HG03457 (cell line): ENCODE measurements around the gene SPOCK3.
A peak's percentile ranks its signal among the peaks of the same experiment; 100 is the strongest.
"Not testable (repeated sequence)": the region's sequence is repeated elsewhere in the genome, so short reads cannot be mapped to it uniquely, and the experiment has no call there.

Experiments used
- ATAC-seq: cut with Tn5 transposase; IDR thresholded peaks from one replicate; pipeline ENCODE4 v1.9.1; 2021; ENCODE audit warnings: moderate number of reproducible peaks; ENCODE audit not compliant: unreplicated experiment

SPOCK3 gene

DNA sequence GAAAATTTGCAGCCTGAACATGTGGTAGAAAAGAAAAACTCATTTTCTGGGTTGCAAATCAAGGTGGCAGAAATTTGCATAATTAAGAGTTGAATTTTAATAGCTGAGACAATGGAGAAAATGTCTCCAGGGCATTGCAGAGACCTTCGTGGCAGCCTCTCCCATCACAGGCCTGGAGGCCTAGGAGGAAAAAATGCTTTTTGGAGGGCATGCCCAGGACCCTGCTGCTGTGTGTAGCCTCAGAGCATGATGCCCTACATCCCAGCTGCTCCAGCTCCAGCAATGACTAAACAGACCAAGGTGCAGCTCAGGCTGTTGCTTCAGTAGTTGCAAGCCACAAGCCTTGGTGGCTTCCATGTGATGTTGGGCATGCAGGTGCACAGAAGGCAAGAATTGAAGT, 266.1 kb downstream of the SPOCK3 start:
- not testable (repeated sequence) for ATAC-seq

DNA sequence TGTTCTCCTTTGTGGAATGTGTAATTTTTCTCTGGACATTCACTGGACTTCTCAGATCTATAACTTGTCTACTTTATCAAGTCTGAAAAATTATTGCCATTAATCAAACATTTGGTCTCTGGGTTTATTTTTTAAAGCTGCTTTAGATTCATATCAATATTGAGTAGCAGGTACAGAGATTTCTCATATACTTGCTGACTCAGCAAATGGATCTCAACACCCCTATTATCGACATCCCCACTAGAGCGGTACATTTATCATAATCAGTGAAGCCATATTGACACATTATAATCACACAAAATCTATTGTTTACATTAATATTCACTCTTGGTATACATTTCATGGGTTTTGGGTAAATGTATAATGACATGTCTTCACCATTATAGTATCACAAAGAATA, 268.7 kb downstream of the SPOCK3 start:
- ATAC-seq = no peak

GRCh38 chr4:166957451-166957850, 276.8 kb downstream of the SPOCK3 start:
- no peak for ATAC-seq

DNA sequence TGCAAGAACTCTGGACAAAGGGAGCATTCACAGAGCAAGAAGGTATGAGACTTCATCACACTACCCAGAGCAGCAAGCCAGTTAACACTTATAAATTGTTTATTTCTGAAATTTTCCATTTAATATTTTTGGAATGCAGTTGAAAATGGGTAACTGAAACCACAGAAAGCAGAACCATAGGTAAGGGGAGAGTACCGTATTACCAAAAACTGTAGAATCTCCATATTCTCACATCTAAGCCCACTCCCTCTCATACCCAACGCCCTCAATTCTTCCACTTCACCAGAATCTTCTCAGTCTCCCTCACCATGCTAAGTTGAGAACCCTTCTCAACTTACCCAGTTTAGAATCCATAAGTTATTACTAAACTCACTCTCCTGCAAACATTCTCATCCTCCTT, 277.8 kb downstream of the SPOCK3 start:
- ATAC-seq = no peak

DNA sequence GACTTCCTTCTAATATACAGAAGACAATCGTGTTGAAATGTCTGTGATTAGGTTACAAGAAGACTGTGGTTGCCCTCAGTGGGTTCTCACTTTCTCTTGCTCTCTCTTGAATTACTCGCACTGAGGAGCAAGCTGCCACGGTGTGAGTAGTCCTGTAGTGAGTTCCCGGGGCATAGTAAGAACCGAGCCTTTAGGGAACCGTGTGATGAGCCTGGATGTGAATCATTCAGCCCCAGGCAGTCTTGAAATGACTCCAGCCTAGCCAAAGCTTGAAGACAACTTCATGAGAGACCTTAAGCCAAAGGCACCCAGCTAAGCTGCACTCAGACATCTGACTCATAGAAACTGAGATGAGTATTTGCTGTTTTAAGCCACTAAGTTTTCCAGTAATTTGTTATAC, 292.7 kb downstream of the SPOCK3 start:
- ATAC-seq = no peak

- no peak for ATAC-seq
Measured at GRCh38 chr4:166930464-166930863, 303.8 kb downstream of the SPOCK3 start.

DNA sequence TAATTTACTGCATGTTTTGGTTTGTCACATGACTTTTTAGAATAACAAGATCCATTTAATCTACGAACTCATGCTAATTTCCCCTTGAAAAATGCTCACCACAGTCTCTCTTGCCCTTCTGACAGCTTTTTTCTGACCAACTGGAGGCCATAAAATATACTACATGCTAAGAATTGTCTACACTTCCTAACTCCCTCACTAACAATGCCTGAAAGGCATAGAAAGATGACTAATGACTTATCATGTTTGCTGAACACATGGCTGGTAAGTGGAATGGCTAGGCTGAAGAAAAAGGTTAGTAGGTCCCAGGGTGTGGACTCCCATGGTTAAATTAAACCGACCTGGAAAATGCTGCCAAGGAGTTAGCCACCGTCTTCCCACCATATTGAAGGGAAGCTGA, 309.9 kb downstream of the SPOCK3 start:
- ATAC-seq = no peak

DNA sequence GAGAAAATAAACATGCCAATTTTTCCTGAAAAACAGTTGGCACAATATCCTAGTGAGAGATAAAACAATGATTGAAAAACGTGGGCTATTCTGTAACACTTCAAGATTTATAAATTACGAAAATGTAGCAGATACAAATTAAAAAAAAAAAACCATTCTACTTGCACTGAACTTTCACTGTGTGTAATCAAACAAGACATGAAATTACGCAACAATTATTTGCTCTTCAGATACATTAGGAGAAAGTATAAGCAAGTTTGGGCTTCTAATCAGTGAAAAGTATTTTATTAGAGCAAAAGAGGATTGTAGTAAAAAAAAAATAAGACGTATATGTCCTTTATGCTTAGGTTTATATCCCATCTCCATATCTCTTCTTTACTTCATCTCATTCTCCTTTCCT, 320.4 kb downstream of the SPOCK3 start:
- no peak for ATAC-seq

GRCh38 chr4:166903408-166903807, 330.9 kb downstream of the SPOCK3 start:
- no peak for ATAC-seq

- no peak for ATAC-seq
Measured at GRCh38 chr4:166902941-166903340, 331.4 kb downstream of the SPOCK3 start.

GRCh38 chr4:166896254-166896653, 338.0 kb downstream of the SPOCK3 start:
- no peak for ATAC-seq

GRCh38 chr4:166895771-166896170, 338.5 kb downstream of the SPOCK3 start:
- ATAC-seq = no peak

- ATAC-seq = no peak
Measured at GRCh38 chr4:166887457-166887856, 346.8 kb downstream of the SPOCK3 start.

DNA sequence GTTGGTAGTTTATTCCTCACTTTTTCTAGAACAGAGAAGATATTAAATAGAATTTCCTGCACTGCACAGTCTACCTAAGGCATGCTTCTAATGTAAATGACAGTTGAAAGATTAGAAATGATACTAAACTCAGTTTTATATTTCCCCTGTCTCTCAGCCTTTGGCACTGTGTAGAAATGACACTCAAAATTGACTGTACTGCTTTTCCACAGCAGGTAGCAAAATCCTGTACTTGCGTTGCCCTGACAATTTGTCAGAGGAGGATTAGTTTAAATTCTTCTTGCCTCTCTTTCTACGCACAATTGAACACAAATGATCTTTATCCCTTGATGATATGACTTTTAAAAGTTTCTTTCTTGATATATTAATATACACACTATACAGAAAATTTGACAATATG, 347.6 kb downstream of the SPOCK3 start:
- no peak for ATAC-seq

DNA sequence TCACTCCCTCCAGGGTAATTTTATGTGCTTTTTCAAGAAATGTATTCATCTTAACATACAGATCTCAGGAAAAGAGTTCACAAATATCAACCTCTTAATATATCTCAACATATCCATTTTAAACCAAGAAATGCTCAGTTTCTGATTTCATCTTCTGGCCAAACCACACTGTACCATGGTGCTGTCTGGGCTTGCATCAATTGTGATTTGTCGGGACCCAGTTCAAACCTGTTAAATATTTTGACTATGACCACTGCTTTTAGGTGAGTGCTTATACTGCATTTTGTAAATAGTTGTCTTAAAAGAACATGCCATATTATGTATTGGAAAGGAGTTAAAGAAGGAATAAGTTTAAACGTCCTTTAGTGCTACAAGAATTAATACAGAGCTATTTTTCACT, 352.1 kb downstream of the SPOCK3 start:
- ATAC-seq = no peak

GRCh38 chr4:166875821-166876220, 358.5 kb downstream of the SPOCK3 start:
- ATAC-seq = no peak

DNA sequence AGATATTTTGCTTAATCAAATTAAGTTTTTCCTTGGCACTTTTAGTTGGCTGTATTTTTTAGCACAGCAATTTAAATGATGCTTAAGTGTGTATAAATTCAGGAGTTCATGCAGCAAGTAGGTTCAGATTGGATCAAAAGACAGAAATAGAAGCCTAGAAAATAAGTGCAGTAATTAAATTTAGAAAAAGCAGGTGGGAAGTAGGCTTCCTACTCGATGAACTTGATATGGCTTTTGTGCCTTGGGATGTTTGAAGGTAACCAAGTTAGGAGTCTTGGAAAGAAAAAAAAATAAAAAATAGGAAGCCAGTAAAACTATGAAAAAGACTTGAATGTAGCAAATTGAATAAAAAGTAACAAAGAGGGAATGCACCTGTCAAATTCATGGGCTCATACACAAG, 372.3 kb downstream of the SPOCK3 start:
- ATAC-seq = no peak

DNA sequence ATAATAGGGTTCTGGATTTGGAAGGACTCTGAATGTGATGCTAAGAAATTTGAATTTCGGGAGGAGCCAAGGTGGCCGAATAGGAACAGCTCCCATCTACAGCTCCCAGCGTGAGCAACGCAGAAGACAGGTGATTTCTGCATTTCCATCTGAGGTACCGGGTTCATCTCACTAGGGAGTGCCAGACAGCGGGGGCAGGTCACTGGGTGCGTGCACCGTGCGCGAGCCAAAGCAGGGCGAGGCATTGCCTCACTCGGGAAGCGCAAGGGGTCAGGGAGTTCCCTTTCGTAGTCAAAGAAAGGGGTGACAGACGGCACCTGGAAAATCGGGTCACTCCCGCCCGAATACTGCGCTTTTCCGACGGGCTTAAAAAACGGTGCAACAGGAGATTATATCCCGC, 383.9 kb downstream of the SPOCK3 start:
- ATAC-seq = not testable (repeated sequence)

- ATAC-seq = no peak
Measured at GRCh38 chr4:166846939-166847338, 387.4 kb downstream of the SPOCK3 start.

DNA sequence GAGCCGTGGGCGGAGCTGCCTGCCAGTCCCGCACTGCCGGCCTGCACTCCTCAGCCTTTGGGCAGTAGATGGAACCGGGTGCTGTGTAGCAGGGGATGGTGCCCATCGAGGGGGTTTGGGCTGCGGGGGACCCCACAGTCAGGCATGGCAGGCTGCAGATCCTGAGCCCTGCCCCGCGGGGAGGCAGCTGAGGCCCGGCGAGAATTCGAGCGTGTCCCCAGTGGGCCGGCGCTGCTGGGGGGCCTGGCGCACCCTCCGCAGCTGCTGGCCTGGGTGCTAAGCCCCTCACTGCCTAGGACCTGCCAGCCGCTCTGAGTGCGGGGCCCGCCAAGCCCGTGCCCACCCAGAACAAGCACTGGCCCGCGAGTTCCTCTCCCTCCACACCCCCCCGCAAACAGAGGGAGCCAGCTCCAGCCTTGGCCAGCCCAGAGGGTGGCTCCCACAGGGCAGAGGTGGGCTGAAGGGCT, 391.5 kb downstream of the SPOCK3 start:
- no peak for ATAC-seq

DNA sequence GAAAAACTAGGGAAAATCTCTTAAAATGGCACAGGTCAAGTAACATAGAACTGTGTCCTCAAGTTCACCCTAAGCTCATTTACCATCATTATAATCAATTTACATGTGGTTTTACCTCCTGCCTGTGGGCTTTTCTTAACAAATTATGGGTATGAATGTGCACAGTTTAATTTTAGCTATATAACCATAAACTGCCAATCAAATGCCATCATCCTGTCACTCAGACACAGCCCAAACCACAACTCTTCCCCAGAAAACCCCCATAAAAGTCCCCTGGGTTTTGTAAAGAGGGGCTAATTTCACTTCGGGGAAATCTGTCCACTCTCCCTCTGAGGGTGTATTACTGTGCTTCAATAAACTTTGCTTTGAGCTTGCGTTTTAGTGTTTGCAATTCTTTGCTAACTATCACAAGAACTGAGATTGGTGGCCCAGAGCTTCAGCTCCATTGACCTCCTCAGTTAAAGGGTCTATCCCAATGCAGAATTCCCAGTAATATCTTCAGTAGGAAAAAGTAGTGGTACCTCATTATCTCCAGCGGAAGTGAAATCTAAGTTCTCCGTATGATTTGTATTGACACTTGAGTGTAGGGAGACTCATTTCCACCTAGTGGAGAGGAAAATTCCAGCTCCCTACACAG, 394.6 kb downstream of the SPOCK3 start:
- peak; percentile 90 for ATAC-seq

DNA sequence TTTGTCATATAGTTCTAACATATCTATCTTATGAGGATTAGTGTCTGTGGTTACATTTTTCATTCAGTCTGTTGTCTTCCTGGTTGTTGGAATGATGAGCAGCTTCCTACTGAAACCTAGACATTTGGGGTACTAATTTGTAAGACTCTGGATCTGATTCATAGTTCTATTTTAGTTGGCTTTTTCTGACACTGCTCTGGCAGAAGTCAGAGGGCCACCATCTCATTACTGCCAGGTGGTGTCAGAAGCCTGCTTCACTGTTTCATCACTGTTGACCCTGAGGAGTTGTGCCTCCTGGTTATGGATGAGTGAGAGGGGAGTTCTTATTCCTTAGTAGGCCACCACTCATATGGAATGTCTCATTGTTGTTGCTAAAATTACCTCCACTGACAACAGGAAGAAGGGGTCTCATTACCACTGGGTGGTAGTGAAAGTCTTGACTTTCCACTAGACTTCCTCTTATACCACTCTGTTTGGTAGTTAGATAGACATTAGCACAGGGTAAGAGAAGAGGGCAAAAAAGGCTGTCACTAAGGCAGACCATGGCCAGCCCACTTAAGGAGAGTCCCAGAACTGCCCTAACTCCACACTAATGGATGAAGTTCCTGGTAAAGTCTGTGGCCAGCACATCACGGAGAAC, 395.2 kb downstream of the SPOCK3 start:
- peak; percentile 53 for ATAC-seq

- ATAC-seq = no peak
Measured at GRCh38 chr4:166836865-166837264, 397.4 kb downstream of the SPOCK3 start.
